ENCODE results near the gene ACTL8.

The ACTL8 gene, protein sequence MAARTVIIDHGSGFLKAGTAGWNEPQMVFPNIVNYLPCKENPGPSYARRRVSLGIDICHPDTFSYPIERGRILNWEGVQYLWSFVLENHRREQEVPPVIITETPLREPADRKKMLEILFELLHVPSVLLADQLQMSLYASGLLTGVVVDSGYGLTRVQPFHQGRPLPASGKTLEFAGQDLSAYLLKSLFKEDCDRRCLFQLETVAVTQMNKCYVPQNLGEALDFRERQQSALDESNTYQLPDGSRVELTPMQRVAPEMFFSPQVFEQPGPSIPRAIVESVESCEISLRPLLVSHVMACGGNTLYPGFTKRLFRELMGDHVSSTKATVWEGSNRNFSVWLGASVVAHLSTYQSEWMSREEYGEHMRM

DNA sequence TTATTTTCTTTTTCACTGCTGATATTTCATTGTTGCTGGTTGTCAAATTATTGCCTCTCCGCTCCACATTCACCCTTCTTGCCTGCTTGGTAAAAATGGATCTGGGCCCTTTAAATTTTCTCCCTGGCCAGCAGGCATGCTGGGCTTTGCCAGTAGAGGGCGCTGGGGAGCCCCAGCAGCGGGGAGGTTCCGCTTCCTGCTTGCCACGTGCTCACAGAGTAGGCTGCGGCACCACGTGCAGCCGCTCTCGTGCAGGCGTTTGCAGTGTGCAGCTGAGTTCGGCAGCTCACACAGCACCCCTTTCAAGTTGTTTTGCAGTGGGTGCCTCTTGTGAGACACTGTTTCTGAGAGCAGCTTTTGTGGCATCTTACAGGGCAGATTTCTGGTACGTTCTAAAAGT, at the start of gene ACTL8:
Gene ACTL8 (plus strand): TSS at position 214 of the 400 bp plus-strand sequence. CDS start 67,676 bp downstream, outside the sequence.
- peak; percentile 1 to 7 for DNase-seq

- DNase-seq: no peak
Measured at GRCh38 chr1:17706445-17706844, 48.7 kb upstream of the ACTL8 start.

DNA sequence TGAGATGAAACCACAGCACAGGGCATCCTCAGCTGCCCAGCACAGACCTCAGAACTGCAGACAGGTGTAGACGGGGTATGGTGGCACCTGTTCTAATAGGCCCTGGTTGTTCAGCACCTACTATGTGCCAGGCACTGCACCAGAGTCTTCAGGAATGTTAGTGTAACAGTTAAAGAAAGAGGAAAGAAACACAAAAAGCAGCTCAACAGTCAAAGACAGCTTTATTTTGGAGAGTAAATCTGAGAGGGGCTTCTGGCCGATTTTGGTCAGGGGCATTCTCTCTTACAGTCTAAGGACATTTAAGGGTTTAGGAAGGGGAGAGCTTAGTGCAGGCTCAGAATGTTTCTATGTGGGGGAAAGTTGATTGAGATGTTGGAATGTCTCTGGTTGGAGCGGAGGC, 45.2 kb upstream of the ACTL8 start:
- no peak for DNase-seq

DNA sequence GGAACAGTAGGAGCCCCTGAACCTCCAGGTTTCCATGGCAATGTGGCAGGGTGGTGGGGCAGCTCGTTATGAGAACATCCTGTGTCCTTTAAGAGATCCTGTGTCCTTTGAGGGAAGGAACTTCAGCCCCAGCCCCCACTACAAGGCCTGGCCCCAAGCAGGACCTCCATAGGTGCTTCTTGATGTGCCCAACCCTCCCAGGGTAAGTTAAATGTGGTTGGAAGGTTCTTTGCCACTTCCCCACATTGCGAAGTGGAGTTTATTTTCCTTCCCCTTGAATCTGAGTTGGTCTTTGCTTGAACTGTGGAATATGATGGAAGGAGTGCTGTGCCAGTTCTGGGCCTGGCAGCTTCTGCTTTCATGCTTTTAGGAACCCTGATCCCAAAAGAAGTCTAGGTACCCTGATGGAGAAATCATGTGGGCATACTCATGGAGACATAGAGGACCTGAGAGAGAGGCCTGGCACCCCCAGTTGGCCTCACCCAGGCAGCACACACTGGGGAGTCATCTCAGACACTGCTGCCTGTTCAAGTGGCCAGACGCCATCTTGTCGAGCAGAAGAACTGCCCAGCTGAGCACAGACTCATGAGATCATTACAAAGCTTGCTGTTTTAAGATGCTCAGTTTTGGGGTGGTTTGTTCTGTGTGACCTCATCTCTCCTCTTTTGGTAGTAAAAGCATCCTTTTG, 44.1 kb upstream of the ACTL8 start:
- no peak for DNase-seq

DNA sequence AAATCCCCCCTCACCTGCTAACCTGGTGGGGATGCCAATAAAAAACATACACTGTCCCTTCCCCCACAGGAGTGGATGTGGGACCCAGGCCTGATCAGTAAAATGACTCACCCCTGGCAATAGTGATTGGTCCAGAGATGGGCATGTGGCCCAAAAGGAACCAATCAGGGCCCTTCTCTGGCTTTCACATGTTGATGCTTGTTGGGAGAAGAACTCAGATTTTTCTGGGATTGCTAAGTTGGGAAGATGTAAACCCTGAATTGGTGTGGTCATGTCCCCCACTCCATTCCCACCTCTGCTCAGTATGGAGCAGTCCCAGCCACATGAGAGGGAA, 43.6 kb upstream of the ACTL8 start:
- no peak for DNase-seq

DNA sequence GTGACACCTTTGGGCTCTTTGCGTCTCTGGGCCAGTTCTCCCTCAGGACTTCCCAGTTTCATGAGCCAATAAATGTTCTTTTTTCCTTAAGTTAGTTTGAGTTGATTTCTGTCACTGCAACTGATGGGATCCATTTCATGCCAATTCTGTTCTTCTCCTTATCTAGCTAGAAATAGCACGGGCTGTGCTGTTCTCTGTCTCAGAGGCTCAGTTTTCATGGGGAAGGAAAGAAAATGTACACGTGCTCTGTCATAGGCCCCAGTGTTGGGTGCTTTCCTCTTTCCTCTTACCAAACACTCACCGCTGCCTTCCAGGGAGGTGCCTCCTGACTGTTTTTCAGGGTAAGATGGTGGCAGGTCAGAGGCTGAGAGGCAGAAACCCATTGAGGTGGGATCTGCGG, 43.2 kb upstream of the ACTL8 start:
- no peak for DNase-seq

GRCh38 chr1:17713993-17714392, 41.1 kb upstream of the ACTL8 start:
- DNase-seq: no peak

- no peak for DNase-seq
Measured at GRCh38 chr1:17717594-17718535, 37.3 kb upstream of the ACTL8 start.

GRCh38 chr1:17719874-17720273, 35.3 kb upstream of the ACTL8 start:
- no peak for DNase-seq

DNA sequence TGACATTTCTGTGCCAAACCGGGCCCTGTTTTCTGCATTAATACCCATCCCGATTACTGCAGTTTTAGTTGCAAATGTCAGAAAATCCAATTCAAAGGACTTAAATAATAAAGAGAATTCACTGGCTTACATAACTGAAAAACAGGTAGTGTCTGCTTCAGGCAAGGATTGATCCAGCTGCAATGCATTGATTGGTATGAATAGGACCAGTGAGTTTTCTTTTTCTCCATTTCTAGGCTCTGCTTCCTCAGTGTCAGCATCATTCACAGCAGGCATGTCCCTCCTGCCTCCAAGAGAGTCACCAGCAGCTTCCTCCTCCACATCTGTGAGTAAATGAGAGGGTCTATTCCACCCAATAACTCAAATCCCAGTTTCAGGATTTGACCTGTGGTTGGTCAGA, 33.7 kb upstream of the ACTL8 start:
- DNase-seq: no peak

- DNase-seq: no peak
Measured at GRCh38 chr1:17723684-17724083, 31.4 kb upstream of the ACTL8 start.

- DNase-seq: no peak
Measured at GRCh38 chr1:17724150-17724549, 31.0 kb upstream of the ACTL8 start.

DNA sequence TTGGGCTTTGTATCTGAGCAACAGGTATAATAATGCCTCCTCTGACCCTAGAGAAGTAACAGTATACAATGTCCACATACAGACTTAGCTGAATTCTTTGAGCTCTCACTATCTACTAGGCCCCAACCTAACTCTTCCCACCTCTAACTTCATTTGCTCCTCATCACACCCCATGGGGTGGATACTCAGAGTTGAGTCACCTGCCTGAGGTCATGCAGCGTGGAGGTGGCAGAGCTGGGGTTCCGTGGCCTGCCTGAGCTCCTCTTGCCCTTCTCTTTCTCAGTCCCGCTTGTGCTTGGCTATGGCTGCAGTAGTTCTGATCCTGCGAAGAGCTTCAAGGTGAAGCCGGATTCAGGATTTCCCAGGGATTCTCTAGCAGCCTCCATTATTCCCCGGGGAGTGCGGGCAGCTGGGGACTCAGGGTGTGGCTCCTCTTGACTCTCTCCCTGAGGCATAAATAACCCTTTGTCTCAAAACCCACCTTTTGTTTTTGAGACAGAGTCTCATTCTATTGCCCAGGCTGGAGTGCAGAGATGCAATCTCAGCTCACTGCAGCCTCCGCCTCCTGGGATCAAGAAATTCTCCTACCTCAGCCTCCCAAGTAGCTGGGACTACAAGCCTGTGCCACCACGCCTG, 29.9 kb upstream of the ACTL8 start:
- DNase-seq: no peak

DNA sequence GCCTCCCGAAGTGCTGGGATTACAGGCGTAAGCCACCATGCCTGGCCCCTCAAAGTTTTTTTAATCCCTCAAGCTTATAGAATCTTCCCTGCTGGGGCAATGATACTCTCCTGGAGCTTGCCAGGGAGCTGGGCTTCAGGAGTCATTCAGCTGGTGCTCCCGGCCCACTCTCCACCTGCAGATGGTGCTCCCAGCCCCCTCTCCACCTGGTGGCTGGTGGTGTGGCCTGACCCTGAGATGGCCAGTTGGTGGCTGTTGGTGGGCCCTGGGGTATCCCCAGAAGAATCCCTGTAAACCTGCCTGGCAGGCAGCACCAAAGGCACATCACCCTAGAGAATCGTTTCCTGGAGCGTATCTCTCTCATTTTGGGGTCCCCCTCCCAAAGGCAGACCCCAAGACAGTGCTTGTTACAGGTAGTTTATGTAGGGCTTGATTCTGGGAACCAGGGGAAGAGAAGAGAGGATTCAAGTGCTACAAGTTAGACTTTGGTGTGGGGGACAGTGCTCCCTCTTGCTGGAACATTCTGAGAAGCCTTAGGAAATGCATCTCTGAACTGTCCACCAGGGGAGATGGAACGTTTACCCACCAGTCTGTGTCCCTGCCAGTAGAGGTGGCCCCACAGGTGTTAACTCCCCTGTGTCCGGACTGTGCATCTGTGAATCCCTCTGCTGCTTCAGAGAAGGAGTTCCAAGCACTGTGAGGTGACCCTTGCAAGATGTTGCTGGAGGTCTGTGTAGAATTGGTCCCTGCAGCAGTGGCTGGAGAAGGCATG, 29.1 kb upstream of the ACTL8 start:
- no peak for DNase-seq

GRCh38 chr1:17728123-17728712, 26.9 kb upstream of the ACTL8 start:
- DNase-seq: no peak

- no peak for DNase-seq
Measured at GRCh38 chr1:17729248-17729647, 25.9 kb upstream of the ACTL8 start.

GRCh38 chr1:17729909-17730308, 25.2 kb upstream of the ACTL8 start:
- no peak for DNase-seq

GRCh38 chr1:17731460-17731859, 23.7 kb upstream of the ACTL8 start:
- no peak for DNase-seq

- no peak for DNase-seq
Measured at GRCh38 chr1:17732475-17732874, 22.7 kb upstream of the ACTL8 start.

DNA sequence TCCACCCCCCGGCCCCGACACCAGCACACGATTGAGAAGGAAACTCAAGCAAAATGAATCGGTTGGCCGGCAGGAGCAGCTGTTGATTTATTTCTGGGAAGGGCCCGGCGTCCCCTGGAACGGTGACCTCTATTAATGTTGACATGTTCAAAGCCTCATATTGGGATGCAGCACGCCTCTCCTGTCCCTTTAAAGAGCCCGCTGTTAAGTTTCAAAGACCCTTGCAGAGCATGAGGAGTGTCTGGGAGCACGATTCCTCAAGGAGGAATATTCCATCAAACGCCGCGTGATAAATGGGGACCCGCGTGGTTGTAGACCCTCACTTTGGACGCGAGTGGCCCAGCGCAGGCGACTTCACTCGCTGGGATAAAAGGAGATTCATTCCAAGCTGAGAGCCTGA, 21.5 kb upstream of the ACTL8 start:
- DNase-seq: no peak

DNA sequence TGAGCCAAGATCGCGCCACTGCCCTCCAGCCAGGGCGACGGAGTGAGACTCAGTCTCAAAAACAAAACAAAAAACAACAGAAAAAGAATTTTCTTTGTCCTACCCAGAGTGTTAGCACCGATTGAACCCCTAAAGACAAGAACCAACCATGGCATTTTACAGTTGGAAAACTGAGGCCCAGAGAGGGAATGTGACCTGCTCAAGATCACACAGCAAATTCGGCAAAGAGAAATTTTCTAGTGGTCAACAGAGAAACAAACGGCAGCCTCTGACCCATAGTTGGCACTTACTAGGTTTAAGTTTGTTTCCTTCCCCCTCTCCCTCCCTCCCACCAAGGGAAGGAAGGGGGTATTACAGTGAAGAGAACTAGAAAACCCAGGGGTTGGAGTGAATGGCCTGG, 20.5 kb upstream of the ACTL8 start:
- no peak for DNase-seq

- DNase-seq: no peak
Measured at GRCh38 chr1:17735348-17735747, 19.8 kb upstream of the ACTL8 start.

Data from Kasumi-1 (cell line).